A549 (cell line): ENCODE results near the gene BCAS3. TPM values are rescaled to one million over a fixed set of nuclear protein-coding genes. Genes with fewer than 3 reads are reported as not detected.

Source experiments
- ATAC-seq, 2 experiments: fragments of 200-7000 bp in 1 of 2; fragments of >200 bp in 1 of 2; cut with Nextera tagmentation in 1 of 2; cut with Tn5 transposase in 1 of 2; 3 replicates each; pipeline versions ENCODE4 v1.8.0 to v1.9.1; 2018 to 2020; ENCODE audit warnings: mild to moderate bottlenecking in 1 of 2, moderate library complexity in 1 of 2
- CTCF ChIA-PET: fragments of 300-600 bp; sonication (Branson Sonifier 250); formaldehyde crosslinking; extraction: SDS; loops from one replicate; lab custom pipeline; 2021; ENCODE audit warnings: antibody characterized with exemption, inconsistent platforms; lab: Yijun Ruan, JAX
- POLR2A ChIA-PET: fragments of 350-600 bp; formaldehyde crosslinking; extraction: SDS; loops from one replicate; lab custom pipeline; 2021; ENCODE audit warnings: antibody characterized with exemption, inconsistent platforms; lab: Yijun Ruan, JAX
- DNase-seq, 2 experiments: peaks; one replicate each; pipeline versions ENCODE4 v3.0.0 to v3.0.0-alpha.2; 2011 to 2016; ENCODE audit warnings: low read depth in 1 of 2, low spot score in 1 of 2
- FAIRE-seq: peaks from 2 replicates; lab custom pipeline; 2011; peaks lifted over from hg19 to GRCh38; lab: Jason Lieb, UNC
- H3K27ac ChIP-seq, 2 experiments: fragments of >200 bp; sonication (Bioruptor Twin); formaldehyde crosslinking; 3 replicates each; pipeline ENCODE4 v1.5.1; 2016 to 2017
- H3K4me1 ChIP-seq: fragments of >200 bp; sonication (Bioruptor Twin); formaldehyde crosslinking; 3 replicates; pipeline ENCODE4 v1.6.1; 2016
- H3K4me2 ChIP-seq: fragments of >200 bp; sonication (Bioruptor Twin); formaldehyde crosslinking; 3 replicates; pipeline ENCODE4 v1.6.1; 2016
- H3K4me3 ChIP-seq: fragments of >200 bp; sonication (Bioruptor Twin); formaldehyde crosslinking; 3 replicates; pipeline ENCODE4 v1.5.1; 2016
- H3K9me3 ChIP-seq: fragments of >200 bp; sonication (Bioruptor Twin); formaldehyde crosslinking; 3 replicates; pipeline ENCODE4 v1.6.1; 2016
- BHLHE40 ChIP-seq: IDR thresholded peaks from 2 replicates; pipeline ENCODE4 v1.6.1; 2012; ENCODE audit warnings: low read depth, low read length, inconsistent platforms
- CEBPB ChIP-seq, 2 experiments: fragments of >200 bp in 1 of 2; sonication (Bioruptor Twin) in 1 of 2; formaldehyde crosslinking in 1 of 2; IDR thresholded peaks; 2 replicates each; pipeline ENCODE4 v1.6.1; 2012 to 2016
- CHD2 ChIP-seq: fragments of 150-350 bp; IDR thresholded peaks from 2 replicates; pipeline ENCODE4 v1.6.1; 2014; ENCODE audit warnings: low read length; ENCODE audit not compliant: partially characterized antibody
- EP300 ChIP-seq, 2 experiments: fragments of >200 bp; sonication (Bioruptor Twin); formaldehyde crosslinking; IDR thresholded peaks; 2 replicates in 1 of 2; 3 replicates in 1 of 2; pipeline ENCODE4 v1.6.1; 2016 to 2017
- FOSB ChIP-seq: fragments of 250-450 bp; sonication (Bioruptor Pico); IDR thresholded peaks from 2 replicates; pipeline ENCODE4 v1.5.0; 2020; ENCODE audit warnings: mild to moderate bottlenecking, moderate library complexity
- FOSL2 ChIP-seq, 2 experiments: fragments of 450-650 bp in 1 of 2; fragments of >200 bp in 1 of 2; sonication (Bioruptor Twin) in 1 of 2; formaldehyde crosslinking; IDR thresholded peaks; 2 replicates each; pipeline versions ENCODE4 v1.5.0 to v1.6.1; 2016 to 2020; ENCODE audit warnings: mild to moderate bottlenecking in 1 of 2, moderate library complexity in 1 of 2
- GATA3 ChIP-seq: IDR thresholded peaks from 2 replicates; pipeline ENCODE4 v1.6.1; 2012; ENCODE audit warnings: borderline replicate concordance
- HDAC2 ChIP-seq: fragments of 200-600 bp; sonication (generic); IDR thresholded peaks from 2 replicates; pipeline ENCODE4 v1.6.1; 2016
- JUNB ChIP-seq: fragments of >200 bp; sonication (Bioruptor Twin); formaldehyde crosslinking; IDR thresholded peaks from 2 replicates; pipeline ENCODE4 v1.6.1; 2016
- MAZ ChIP-seq: fragments of 150-350 bp; IDR thresholded peaks from 2 replicates; pipeline ENCODE4 v1.6.1; 2014; ENCODE audit warnings: antibody characterized with exemption, low read depth, low read length, borderline replicate concordance
- MYC ChIP-seq: IDR thresholded peaks from 2 replicates; pipeline ENCODE4 v1.6.1; 2012; ENCODE audit warnings: mild to moderate bottlenecking, inconsistent platforms, low read length, improper control_type of control experiment, borderline replicate concordance
- POLR2A ChIP-seq: IDR thresholded peaks from 2 replicates; pipeline ENCODE4 v1.6.1; 2012; ENCODE audit warnings: mild to moderate bottlenecking, low read length
- RARB ChIP-seq: fragments of 250-450 bp; sonication (Bioruptor Pico); IDR thresholded peaks from 2 replicates; pipeline ENCODE4 v1.8.0; 2021; ENCODE audit warnings: mild to moderate bottlenecking, moderate library complexity
- RNF2 ChIP-seq: fragments of 200-600 bp; sonication (generic); IDR thresholded peaks from 2 replicates; pipeline ENCODE4 v1.6.1; 2016; ENCODE audit warnings: low read depth, mild to moderate bottlenecking, antibody characterized with exemption, moderate library complexity, borderline replicate concordance
- SMC3 ChIP-seq: fragments of >200 bp; sonication (Bioruptor Twin); formaldehyde crosslinking; IDR thresholded peaks from 3 replicates; pipeline ENCODE4 v1.6.1; 2018; ENCODE audit warnings: inconsistent platforms
- TFCP2L1 ChIP-seq: fragments of 250-450 bp; sonication (Bioruptor Pico); IDR thresholded peaks from 2 replicates; pipeline ENCODE4 v1.5.0; 2021; ENCODE audit warnings: mild to moderate bottlenecking
- USF2 ChIP-seq: fragments of 450-650 bp; IDR thresholded peaks from 2 replicates; pipeline ENCODE4 v1.6.1; 2014; ENCODE audit warnings: antibody characterized with exemption
- ZNF302 ChIP-seq: fragments of 250-450 bp; sonication (Bioruptor Pico); IDR thresholded peaks from 2 replicates; pipeline ENCODE4 v1.9.0; 2021; ENCODE audit warnings: inconsistent platforms, mild to moderate bottlenecking, moderate library complexity
- WGBS: methylation state at CpG from one replicate; pipeline ENCODE4 v1.1.6; 2017; ENCODE audit errors: missing lambda C conversion rate; 5-methylcytosine and 5-hydroxymethylcytosine counted together
- polyA plus RNA-seq, 4 experiments: library from polyadenylated mRNA; depleted of rRNA in 3 of 4; stranded (reverse); fragments of >200 nt; fragmentation: RNase III in 1 of 4; extraction: RNeasy Plus Mini Kit Qiagen cat#74134 plus additional on column Dnase treatment in 1 of 4; gene quantifications; 2 replicates in 3 of 4; 3 replicates in 1 of 4; pipeline ENCODE4 v1.2.3, GENCODE V29; 2011 to 2017
- TF ChIP-seq, protein P1 (sequence below): IDR thresholded peaks from 2 replicates; pipeline ENCODE4 v1.6.1; 2012

Gene BCAS3
- polyA plus RNA-seq, 2 of the 4 experiments (the other 2 are of a cell fraction), result 14.7 to 43.4 TPM

- Histone ChIP-seq H3K4me1 (peaks cover 19% of the 10 kb centered on the region), H3K4me3 (no peak overlapping the region), H3K4me2 (peak overlapping the region; percentile 85; the same call in 1 of the 3 replicates)
- no peak for ATAC-seq
- POLR2A ChIA-PET, result interaction anchor here (1.1 to 2.9 kb wide), 3 partner anchors 161 to 420 kb away, joined by 3 to 21 read pairs (median 4); no protein-coding TSS in a partner anchor
- 95% methylated on average over 6 of the region's 8 CpGs for WGBS
- TF ChIP-seq RNF2 (no peak), SMC3 (no peak), HDAC2 (no peak), FOSL2 (IDR thresholded peaks at IDR 0.05) (no peak), FOSL2 (CRISPR knock-in tag; IDR thresholded peaks at IDR 0.05) (no peak), POLR2A (no peak), CEBPB (IDR thresholded peaks at IDR 0.05) (no peak), GATA3 (no peak), USF2 (no peak), FOSB (CRISPR knock-in tag) (no peak), JUNB (no peak), CHD2 (no peak), RARB (no peak)
- TF ChIP-seq, all 56 proteins: peak for 0
- Histone ChIP-seq H3K9me3 (0 out of 3 replicates have a peak, but pooled peaks cover 8% of the 10 kb centered on the region), H3K27ac (no peak overlapping the region; a peak in 1 of 6 replicates)
- FAIRE-seq (no peak), DNase-seq (no peak)
- CTCF ChIA-PET, result interaction anchor here (1.3 to 19.8 kb wide), 21 partner anchors 12 to 693 kb away, joined by 3 to 357 read pairs (median 35); partner anchors contain the start of genes NACA2 and TBX2
Observed at GRCh38 chr17:61413661-61414126, 736.0 kb downstream of the BCAS3 start.

- ATAC-seq (no peak), FAIRE-seq (no peak), DNase-seq (peak in 1 of 2 experiments; percentile 2)
- Histone ChIP-seq H3K9me3 (0 out of 3 replicates have a peak, but pooled peaks cover 8% of the 10 kb centered on the region), H3K27ac (no peak overlapping the region), H3K4me1 (peaks cover 19% of the 10 kb centered on the region), H3K4me2 (no peak overlapping the region), H3K4me3 (no peak overlapping the region)
- CTCF ChIA-PET, result interaction anchor here (0.9 to 19.8 kb wide), 15 partner anchors 12 to 694 kb away, joined by 3 to 357 read pairs (median 35); partner anchors contain the start of genes NACA2 and TBX2
- TF ChIP-seq TFCP2L1 (CRISPR knock-in tag) (no peak), MAZ (no peak), BHLHE40 (no peak), ZNF302 (CRISPR knock-in tag) (no peak), EP300 (IDR thresholded peaks at IDR 0.05) (no peak), GATA3 (no peak)
- TF ChIP-seq, protein P1, sequence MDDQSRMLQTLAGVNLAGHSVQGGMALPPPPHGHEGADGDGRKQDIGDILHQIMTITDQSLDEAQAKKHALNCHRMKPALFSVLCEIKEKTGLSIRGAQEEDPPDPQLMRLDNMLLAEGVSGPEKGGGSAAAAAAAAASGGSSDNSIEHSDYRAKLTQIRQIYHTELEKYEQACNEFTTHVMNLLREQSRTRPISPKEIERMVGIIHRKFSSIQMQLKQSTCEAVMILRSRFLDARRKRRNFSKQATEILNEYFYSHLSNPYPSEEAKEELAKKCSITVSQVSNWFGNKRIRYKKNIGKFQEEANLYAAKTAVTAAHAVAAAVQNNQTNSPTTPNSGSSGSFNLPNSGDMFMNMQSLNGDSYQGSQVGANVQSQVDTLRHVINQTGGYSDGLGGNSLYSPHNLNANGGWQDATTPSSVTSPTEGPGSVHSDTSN, result no peak
- POLR2A ChIA-PET, result interaction anchor here (1.1 kb wide), 1 partner anchor 169 kb away, joined by 3 read pairs; no protein-coding TSS in a partner anchor
- WGBS, result 78% methylated on average over 15 of the region's 16 CpGs
Observed at GRCh38 chr17:61414141-61414935, 736.7 kb downstream of the BCAS3 start.

DNA sequence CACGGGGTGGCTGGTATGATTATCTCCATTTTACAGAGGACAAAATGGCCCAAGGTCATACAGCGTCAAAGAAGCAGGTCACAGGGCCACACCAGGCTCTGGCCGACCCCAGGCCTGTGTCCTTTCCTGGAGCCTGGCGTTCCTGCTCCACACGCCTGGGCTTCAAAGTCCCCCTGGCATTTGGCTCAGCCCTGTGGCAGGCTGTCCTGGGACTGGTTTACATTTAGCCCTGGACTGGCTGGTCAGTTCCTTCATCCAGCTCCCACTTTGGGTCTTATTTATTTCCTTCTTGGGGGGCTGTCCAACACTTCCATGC lies 737.2 kb downstream of the BCAS3 start:
- WGBS, result 94% methylated on average over 5 of the region's 5 CpGs
- no peak for TF ChIP-seq CEBPB (IDR thresholded peaks at IDR 0.05)
- no peak for TF ChIP-seq MYC
- no peak for FAIRE-seq
- Histone ChIP-seq H3K9me3 (0 out of 3 replicates have a peak, but pooled peaks cover 8% of the 10 kb centered on the region), H3K4me3 (no peak overlapping the region), H3K27ac (no peak overlapping the region), H3K4me1 (peaks cover 16% of the 10 kb centered on the region), H3K4me2 (no peak overlapping the region)
- ChIA-PET POLR2A (no interaction called here), CTCF (interaction anchor here (0.9 to 19.8 kb wide), 13 partner anchors 11 to 694 kb away, joined by 3 to 357 read pairs (median 56); partner anchors contain the start of genes NACA2 and TBX2)
- DNase-seq, result no peak
- no peak for ATAC-seq
